NCI-H446 (cell line): ENCODE results near the gene FAM13B.
"Not testable (repeated sequence)": the region's sequence is repeated elsewhere in the genome, so short reads cannot be mapped to it uniquely, and the experiment has no call there.

Experiments used
- DNase-seq, 2 experiments: peaks; one replicate each; lab custom pipeline; 2025; lab: John Stamatoyannopoulos, UW

The FAM13B gene

DNA sequence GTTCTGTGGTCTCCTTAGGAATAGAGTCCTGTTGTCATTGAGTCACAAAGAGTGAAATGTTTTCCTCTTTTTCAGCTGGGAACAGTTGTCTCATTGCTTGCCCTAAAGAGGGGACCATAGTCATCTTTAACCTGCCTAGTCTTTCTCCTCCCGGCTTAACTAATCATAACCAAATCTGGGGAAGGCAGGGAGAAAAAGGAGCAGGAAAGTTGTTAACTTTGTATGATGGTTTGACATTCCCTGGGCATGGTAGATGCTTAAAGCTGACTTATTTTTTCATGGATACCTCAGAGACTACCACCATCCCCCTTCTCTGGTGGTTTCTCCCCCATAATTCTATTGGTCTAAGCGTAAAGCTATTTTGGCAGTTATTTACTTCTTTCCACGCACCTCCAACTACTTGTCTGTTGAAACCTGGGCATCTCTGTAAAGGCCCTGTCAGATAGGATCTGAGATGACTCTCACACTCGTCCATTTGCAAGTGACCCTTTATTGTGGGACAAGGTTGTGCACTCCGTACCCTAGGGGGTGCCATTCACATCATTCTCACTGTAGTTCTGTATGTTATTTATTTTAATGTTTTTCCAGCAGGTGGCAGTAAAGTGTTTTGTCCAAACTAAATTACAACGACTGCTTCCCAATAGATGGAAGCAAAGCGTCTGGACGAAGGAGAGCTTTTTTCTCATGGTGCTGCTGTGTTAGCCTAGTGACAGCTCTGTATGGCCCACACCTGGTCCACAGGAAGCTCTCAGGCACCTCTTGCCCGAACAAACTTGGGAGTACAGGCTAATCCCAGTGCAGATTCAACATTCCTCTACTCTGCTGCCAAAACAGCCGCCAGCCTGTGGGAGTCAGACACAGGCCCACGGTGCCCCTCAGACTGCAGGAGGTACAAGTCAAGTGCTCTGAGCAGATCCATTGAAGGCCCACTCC lies 3.0 kb upstream of the FAM13B start:
- peak; percentile 69 to 86 for DNase-seq

DNA sequence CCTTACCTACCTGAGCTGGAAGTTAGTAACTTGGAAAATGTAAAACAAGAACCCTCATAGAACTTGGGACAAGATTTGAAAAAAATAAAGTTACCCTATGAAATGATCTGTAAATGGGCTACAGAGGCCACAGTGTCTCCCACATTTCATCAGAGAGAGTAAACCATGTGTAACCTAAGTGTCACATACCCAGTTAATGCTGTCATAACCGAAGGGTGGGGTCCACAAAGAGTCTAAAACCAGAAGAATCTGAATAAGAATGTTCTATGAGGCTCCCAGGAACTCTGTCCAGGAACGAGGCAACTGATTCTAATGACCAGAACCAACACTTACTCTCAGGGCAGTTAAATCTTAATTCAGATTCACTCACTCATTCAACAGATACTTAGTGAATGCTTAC lies 1.0 kb upstream of the FAM13B start:
- DNase-seq = no peak

DNA sequence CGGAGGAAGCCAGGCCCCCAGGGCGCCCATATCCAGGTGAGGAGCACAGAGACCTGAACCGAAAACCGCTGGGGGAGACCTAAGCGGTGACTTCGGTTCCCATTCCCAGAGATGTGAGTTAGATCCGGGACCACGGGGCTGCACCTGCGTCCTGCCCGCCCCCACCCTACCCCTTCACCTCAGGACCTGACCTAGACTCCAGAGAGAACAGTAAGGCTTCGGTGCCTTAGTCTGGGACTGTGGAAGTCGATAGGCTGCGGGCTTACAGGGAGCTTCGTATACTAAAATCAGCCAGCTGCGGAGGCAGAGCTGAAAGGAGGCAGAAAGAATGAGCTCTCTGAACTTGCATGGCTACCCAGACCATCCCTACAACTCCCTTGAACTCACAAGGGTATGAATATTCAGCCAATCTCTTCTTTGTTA lies 518 bp upstream of the FAM13B start:
- no peak for DNase-seq

GRCh38 chr5:138032028-138032571 lies 779 bp downstream of the FAM13B start:
- no peak for DNase-seq

- DNase-seq = no peak
Observed at GRCh38 chr5:138029944-138030343, 2.9 kb downstream of the FAM13B start.

DNA sequence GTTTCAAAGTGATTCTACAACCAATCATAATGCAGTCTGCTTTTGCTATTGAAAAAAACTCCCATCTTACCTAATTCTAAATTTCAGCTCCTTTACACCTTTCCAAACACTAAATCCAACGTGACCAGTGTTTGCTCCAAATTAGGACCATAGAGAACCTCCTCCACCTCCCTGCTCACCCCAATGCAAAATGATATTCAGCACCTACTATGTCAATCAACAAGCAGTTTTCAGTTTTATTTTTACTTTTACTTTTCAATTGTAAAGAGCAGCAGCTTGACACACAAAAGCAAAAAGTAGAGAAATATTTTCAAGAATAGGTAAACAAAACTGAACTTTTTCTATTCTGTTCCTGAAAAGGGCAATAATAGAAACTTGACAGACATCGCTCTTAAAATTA lies 3.4 kb downstream of the FAM13B start:
- no peak for DNase-seq

GRCh38 chr5:138028971-138029365 lies 3.9 kb downstream of the FAM13B start:
- no peak for DNase-seq

- DNase-seq = not testable (repeated sequence)
Observed at GRCh38 chr5:138028262-138028970, 4.5 kb downstream of the FAM13B start.

GRCh38 chr5:138026793-138027192 lies 6.1 kb downstream of the FAM13B start:
- DNase-seq = not testable (repeated sequence)

DNA sequence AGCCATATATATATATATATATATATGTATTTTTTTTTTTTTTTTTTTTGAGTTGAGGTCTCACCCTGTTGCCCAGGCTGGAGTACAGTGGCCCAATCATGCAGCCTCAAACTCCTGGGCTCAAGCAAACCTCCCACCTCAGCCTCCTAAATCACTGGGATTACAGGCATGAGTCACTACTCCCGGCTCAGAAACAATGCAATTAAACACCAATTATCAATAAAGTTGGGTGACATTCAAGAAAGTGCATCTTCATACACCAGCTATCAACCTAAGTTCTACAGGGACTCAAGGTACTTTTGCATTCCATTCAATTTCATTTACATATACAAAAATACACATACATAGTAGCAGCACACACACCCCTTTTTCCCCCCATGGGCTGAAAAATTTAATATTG lies 7.6 kb downstream of the FAM13B start:
- no peak for DNase-seq

DNA sequence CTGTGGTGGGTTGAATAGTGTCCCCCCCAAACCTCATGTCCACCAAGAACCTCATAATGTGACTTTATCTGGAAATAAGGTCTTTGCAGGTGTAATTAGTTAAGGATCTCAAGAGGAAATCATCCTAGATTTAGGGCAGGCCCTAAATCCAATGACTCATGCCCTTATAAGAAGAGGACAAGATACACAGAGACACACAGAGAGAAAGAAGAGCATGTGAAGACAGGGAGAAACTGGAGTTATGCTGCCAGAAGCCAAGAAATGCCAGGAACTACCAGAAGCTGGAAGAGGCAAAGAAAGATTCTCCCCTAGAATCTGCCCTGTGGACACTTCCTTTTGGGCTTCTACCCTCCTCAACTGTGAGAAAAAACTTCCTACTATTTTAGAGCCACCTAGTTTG lies 8.8 kb downstream of the FAM13B start:
- no peak for DNase-seq

GRCh38 chr5:138022912-138023311 lies 10.0 kb downstream of the FAM13B start:
- no peak for DNase-seq

DNA sequence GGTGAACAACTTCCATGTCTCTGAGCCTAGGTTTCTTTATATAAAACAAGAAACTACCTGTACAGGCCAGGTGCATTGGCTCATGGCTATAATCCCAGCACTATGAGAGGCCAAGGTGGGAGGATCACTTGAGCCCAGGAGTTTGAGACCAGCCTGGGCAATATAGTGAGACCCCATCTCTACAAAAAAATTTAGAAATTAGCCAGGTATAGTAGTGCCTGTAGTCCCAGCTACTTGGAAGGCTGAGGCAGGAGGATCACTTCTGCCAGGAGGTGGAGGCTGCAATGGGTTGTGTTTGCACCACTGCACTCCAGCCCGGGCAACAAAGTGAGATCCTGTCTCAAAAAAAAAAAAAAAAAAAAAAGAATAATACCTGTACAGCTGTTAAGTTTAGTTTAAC lies 11.1 kb downstream of the FAM13B start:
- no peak for DNase-seq

- DNase-seq = no peak
Observed at GRCh38 chr5:138018849-138019248, 14.0 kb downstream of the FAM13B start.

DNA sequence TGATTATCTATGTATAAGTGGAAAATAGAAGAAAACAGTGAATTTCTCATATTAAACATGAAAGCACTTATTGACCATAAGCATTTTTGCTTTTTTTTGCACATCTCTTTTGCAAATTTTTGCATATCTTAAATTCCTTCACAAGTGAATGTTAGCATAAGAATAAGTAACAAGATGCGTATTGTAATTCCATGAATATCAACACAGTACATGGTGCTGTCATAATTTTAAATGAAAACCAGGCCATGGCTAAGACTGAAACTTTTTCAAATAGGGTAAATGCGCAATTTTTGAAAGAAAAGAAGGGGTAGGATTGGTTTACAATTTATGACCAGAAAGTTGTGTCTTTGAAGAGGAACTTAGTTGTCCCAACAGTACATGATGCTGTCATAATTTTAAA lies 17.0 kb downstream of the FAM13B start:
- DNase-seq = no peak

GRCh38 chr5:138011991-138012390 lies 20.9 kb downstream of the FAM13B start:
- DNase-seq = no peak

GRCh38 chr5:138000102-138000723 lies 32.7 kb downstream of the FAM13B start:
- DNase-seq = no peak

DNA sequence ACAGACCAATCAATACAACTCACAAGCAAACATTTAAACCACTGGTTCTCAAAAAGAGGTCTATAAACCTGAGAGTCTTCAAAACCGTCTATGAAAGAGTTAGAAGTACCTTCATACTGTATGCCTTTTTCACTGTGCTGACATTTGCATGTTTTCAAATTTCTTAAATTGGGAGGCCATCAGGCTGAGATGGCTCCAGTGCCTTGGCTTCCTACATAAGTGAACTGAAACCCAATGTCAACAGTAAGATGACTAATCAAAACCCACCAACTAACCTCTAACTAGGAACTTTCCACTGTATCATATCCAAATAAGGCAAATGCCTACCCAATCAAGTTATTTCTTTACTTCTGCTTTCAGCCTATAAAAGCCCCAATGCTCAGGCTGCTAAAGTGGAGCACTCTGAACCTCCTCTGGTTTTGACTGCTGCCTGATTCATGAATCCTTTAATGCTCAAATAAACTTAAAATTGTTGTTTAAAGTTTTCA lies 35.1 kb downstream of the FAM13B start:
- DNase-seq = no peak

DNA sequence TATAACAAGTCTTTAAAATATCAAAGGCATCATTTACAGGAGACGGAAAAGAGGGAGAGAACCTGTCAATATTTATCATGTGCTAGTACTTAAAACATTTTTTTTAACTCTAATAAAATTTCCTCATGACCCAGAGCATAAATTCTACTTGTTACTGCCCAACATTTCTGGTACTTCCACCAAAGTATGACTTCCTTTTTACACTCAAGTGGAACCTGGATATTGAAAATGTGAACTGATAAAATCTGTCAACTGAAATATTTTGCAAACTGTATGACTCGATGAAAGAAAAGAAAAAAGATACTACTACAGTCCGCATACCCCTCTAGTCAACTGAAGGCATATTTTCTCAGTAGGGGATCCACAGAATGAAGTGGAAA lies 37.1 kb downstream of the FAM13B start:
- DNase-seq = no peak

GRCh38 chr5:137995077-137995748 lies 37.7 kb downstream of the FAM13B start:
- peak in 1 of 2 experiments; percentile 9 for DNase-seq

GRCh38 chr5:137994556-137994955 lies 38.3 kb downstream of the FAM13B start:
- no peak for DNase-seq

- DNase-seq = no peak
Observed at GRCh38 chr5:137989419-137989818, 43.5 kb downstream of the FAM13B start.
